A549 (cell line): ENCODE data around the gene ADGRF3. TPM values are rescaled to one million over a fixed set of nuclear protein-coding genes. Genes with fewer than 3 reads are reported as not detected.

Source experiments
- ATAC-seq, 2 experiments: fragments of 200-7000 bp in 1 of 2; fragments of >200 bp in 1 of 2; cut with Nextera tagmentation in 1 of 2; cut with Tn5 transposase in 1 of 2; 3 replicates each; pipeline versions ENCODE4 v1.8.0 to v1.9.1; 2018 to 2020; ENCODE audit warnings: mild to moderate bottlenecking in 1 of 2, moderate library complexity in 1 of 2
- CTCF ChIA-PET: fragments of 300-600 bp; sonication (Branson Sonifier 250); formaldehyde crosslinking; extraction: SDS; loops from one replicate; lab custom pipeline; 2021; ENCODE audit warnings: antibody characterized with exemption, inconsistent platforms; lab: Yijun Ruan, JAX
- POLR2A ChIA-PET: fragments of 350-600 bp; formaldehyde crosslinking; extraction: SDS; loops from one replicate; lab custom pipeline; 2021; ENCODE audit warnings: antibody characterized with exemption, inconsistent platforms; lab: Yijun Ruan, JAX
- DNase-seq, 2 experiments: peaks; one replicate each; pipeline versions ENCODE4 v3.0.0 to v3.0.0-alpha.2; 2011 to 2016; ENCODE audit warnings: low read depth in 1 of 2, low spot score in 1 of 2
- FAIRE-seq: peaks from 2 replicates; lab custom pipeline; 2011; peaks lifted over from hg19 to GRCh38; lab: Jason Lieb, UNC
- H3K27ac ChIP-seq, 2 experiments: fragments of >200 bp; sonication (Bioruptor Twin); formaldehyde crosslinking; 3 replicates each; pipeline ENCODE4 v1.5.1; 2016 to 2017
- H3K4me1 ChIP-seq: fragments of >200 bp; sonication (Bioruptor Twin); formaldehyde crosslinking; 3 replicates; pipeline ENCODE4 v1.6.1; 2016
- H3K4me2 ChIP-seq: fragments of >200 bp; sonication (Bioruptor Twin); formaldehyde crosslinking; 3 replicates; pipeline ENCODE4 v1.6.1; 2016
- H3K4me3 ChIP-seq: fragments of >200 bp; sonication (Bioruptor Twin); formaldehyde crosslinking; 3 replicates; pipeline ENCODE4 v1.5.1; 2016
- H3K9me3 ChIP-seq: fragments of >200 bp; sonication (Bioruptor Twin); formaldehyde crosslinking; 3 replicates; pipeline ENCODE4 v1.6.1; 2016
- CBX2 ChIP-seq: fragments of 200-600 bp; sonication (generic); IDR thresholded peaks from 2 replicates; pipeline ENCODE4 v1.6.1; 2016; ENCODE audit warnings: low read depth, mild to moderate bottlenecking, borderline replicate concordance
- CHD2 ChIP-seq: fragments of 150-350 bp; IDR thresholded peaks from 2 replicates; pipeline ENCODE4 v1.6.1; 2014; ENCODE audit warnings: low read length; ENCODE audit not compliant: partially characterized antibody
- EHF ChIP-seq: fragments of 250-450 bp; sonication (Bioruptor Pico); IDR thresholded peaks from 2 replicates; pipeline ENCODE4 v1.5.0; 2020; ENCODE audit warnings: mild to moderate bottlenecking
- ESRRA ChIP-seq: fragments of 150-350 bp; IDR thresholded peaks from 2 replicates; pipeline ENCODE4 v1.6.1; 2014; ENCODE audit warnings: mild to moderate bottlenecking, low read length, borderline replicate concordance
- FOSB ChIP-seq: fragments of 250-450 bp; sonication (Bioruptor Pico); IDR thresholded peaks from 2 replicates; pipeline ENCODE4 v1.5.0; 2020; ENCODE audit warnings: mild to moderate bottlenecking, moderate library complexity
- FOSL2 ChIP-seq, 2 experiments: fragments of 450-650 bp in 1 of 2; fragments of >200 bp in 1 of 2; sonication (Bioruptor Twin) in 1 of 2; formaldehyde crosslinking; IDR thresholded peaks; 2 replicates each; pipeline versions ENCODE4 v1.5.0 to v1.6.1; 2016 to 2020; ENCODE audit warnings: mild to moderate bottlenecking in 1 of 2, moderate library complexity in 1 of 2
- MAZ ChIP-seq: fragments of 150-350 bp; IDR thresholded peaks from 2 replicates; pipeline ENCODE4 v1.6.1; 2014; ENCODE audit warnings: antibody characterized with exemption, low read depth, low read length, borderline replicate concordance
- NR3C1 ChIP-seq: fragments of >200 bp; sonication (Bioruptor Twin); formaldehyde crosslinking; IDR thresholded peaks from 3 replicates; pipeline ENCODE4 v1.6.1; 2017
- POLR2A ChIP-seq: IDR thresholded peaks from 2 replicates; pipeline ENCODE4 v1.6.1; 2012; ENCODE audit warnings: mild to moderate bottlenecking, low read length
- RARB ChIP-seq: fragments of 250-450 bp; sonication (Bioruptor Pico); IDR thresholded peaks from 2 replicates; pipeline ENCODE4 v1.8.0; 2021; ENCODE audit warnings: mild to moderate bottlenecking, moderate library complexity
- RFX5 ChIP-seq: fragments of 450-650 bp; IDR thresholded peaks from 2 replicates; pipeline ENCODE4 v1.7.1; 2014; ENCODE audit warnings: antibody characterized with exemption, mild to moderate bottlenecking, moderate library complexity
- RNF2 ChIP-seq: fragments of 200-600 bp; sonication (generic); IDR thresholded peaks from 2 replicates; pipeline ENCODE4 v1.6.1; 2016; ENCODE audit warnings: low read depth, mild to moderate bottlenecking, antibody characterized with exemption, moderate library complexity, borderline replicate concordance
- ZC3H11A ChIP-seq: fragments of 450-650 bp; IDR thresholded peaks from 2 replicates; pipeline ENCODE4 v1.6.1; 2014; ENCODE audit warnings: antibody characterized with exemption, mild to moderate bottlenecking
- ZNF302 ChIP-seq: fragments of 250-450 bp; sonication (Bioruptor Pico); IDR thresholded peaks from 2 replicates; pipeline ENCODE4 v1.9.0; 2021; ENCODE audit warnings: inconsistent platforms, mild to moderate bottlenecking, moderate library complexity
- ZSCAN20 ChIP-seq: fragments of 250-450 bp; sonication (Bioruptor Pico); IDR thresholded peaks from 2 replicates; pipeline ENCODE4 v1.8.0; 2022; ENCODE audit warnings: mild to moderate bottlenecking, moderate library complexity
- WGBS: methylation state at CpG from one replicate; pipeline ENCODE4 v1.1.6; 2017; ENCODE audit errors: missing lambda C conversion rate; 5-methylcytosine and 5-hydroxymethylcytosine counted together
- polyA plus RNA-seq, 4 experiments: library from polyadenylated mRNA; depleted of rRNA in 3 of 4; stranded (reverse); fragments of >200 nt; fragmentation: RNase III in 1 of 4; extraction: RNeasy Plus Mini Kit Qiagen cat#74134 plus additional on column Dnase treatment in 1 of 4; gene quantifications; 2 replicates in 3 of 4; 3 replicates in 1 of 4; pipeline ENCODE4 v1.2.3, GENCODE V29; 2011 to 2017
- TF ChIP-seq, protein P1 (sequence below): fragments of 200-600 bp; sonication (generic); IDR thresholded peaks from 2 replicates; pipeline ENCODE4 v1.6.1; 2016; ENCODE audit warnings: antibody characterized with exemption, mild to moderate bottlenecking, moderate library complexity
- TF ChIP-seq, protein P2 (sequence below): fragments of 250-450 bp; sonication (Bioruptor Pico); IDR thresholded peaks from 2 replicates; pipeline ENCODE4 v1.5.0; 2020; ENCODE audit warnings: low read depth, mild to moderate bottlenecking, moderate library complexity
- TF ChIP-seq, protein P3 (sequence below): fragments of >200 bp; sonication (Bioruptor Twin); formaldehyde crosslinking; IDR thresholded peaks from 2 replicates; pipeline ENCODE4 v1.6.1; 2016

ADGRF3 gene
- polyA plus RNA-seq, 2 of the 4 experiments (the other 2 are of a cell fraction): 0.12 to 0.21 TPM

DNA sequence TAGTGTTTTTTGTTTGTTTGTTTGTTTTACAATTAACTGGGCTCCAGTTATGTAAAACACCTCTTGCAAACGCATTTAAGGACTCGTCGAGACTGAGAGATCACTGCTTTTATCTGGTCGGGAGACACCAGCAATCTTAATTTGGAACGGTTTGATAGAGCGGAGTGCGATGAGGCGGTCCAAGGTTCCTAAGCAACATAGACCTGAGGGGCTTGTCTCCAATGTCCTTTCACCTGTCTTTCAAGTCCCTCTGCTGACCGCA lies 1.4 kb downstream of the ADGRF3 start:
- TF ChIP-seq ESRRA (0 out of 2 replicates have a peak, but pooled peaks have one; percentile 1), CBX2 (no peak), EHF (CRISPR knock-in tag) (no peak)
- Histone ChIP-seq H3K4me1 (peaks cover 39% of the 10 kb centered on the region), H3K4me2 (peak overlapping the region; percentile 89), H3K9me3 (no peaks in the 10 kb centered on the region), H3K27ac (peak overlapping the region; percentile 88 to 95), H3K4me3 (peak overlapping the region; percentile 76)
- CTCF ChIA-PET: interaction anchor here (0.9 to 3.0 kb wide), 3 partner anchors 15 to 116 kb away, joined by 3 to 15 read pairs (median 4); no protein-coding TSS in a partner anchor
- 1% methylated on average over 9 of the region's 9 CpGs for WGBS
- FAIRE-seq: no peak
- POLR2A ChIA-PET: interaction anchor here (0.9 to 3.1 kb wide), 11 partner anchors 10 to 467 kb away, joined by 3 to 18 read pairs (median 4); partner anchors contain the start of genes ASXL2, HADHA and HADHB
- ATAC-seq: no peak
- no peak for DNase-seq

DNA sequence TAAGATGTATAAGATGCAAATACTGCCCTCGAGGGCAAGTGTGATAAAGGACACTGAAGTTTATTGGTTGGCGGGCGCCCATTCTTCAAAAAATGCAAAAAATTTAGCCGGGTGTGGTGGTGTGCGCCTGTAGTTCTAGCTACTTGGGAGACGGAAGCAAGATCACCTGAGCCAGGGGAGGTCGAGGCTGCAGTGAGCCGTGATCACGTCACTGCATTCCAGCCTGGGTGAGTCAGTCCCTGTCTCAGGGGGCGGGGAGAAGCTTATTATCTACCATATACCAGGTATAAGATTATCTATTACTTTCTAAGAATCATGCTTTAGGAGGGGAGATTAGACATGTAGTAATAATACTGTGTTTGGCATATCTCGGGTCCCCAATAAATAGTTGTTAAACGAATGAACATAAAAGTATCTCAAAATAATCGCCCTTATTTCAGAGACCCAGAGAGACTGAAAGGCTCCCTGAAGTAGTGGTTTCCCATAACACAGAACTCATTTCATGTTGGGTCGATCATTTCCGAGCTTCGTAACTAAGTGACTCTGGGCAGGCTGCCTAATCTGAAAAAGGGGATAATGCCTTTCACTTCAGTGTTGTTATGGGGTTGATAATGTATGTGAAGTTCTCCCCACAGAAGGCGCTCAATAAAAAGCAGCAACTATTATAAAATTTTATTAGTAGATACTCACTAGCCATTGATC lies 1.9 kb downstream of the ADGRF3 start:
- ATAC-seq (no peak), DNase-seq (peak in 1 of 2 experiments; percentile 73), FAIRE-seq (no peak)
- WGBS: 22% methylated on average over 17 of the region's 17 CpGs
- CTCF ChIA-PET: interaction anchor here (1.4 to 3.0 kb wide), 3 partner anchors 15 to 394 kb away, joined by 3 to 15 read pairs (median 4); no protein-coding TSS in a partner anchor
- TF ChIP-seq, protein P1, sequence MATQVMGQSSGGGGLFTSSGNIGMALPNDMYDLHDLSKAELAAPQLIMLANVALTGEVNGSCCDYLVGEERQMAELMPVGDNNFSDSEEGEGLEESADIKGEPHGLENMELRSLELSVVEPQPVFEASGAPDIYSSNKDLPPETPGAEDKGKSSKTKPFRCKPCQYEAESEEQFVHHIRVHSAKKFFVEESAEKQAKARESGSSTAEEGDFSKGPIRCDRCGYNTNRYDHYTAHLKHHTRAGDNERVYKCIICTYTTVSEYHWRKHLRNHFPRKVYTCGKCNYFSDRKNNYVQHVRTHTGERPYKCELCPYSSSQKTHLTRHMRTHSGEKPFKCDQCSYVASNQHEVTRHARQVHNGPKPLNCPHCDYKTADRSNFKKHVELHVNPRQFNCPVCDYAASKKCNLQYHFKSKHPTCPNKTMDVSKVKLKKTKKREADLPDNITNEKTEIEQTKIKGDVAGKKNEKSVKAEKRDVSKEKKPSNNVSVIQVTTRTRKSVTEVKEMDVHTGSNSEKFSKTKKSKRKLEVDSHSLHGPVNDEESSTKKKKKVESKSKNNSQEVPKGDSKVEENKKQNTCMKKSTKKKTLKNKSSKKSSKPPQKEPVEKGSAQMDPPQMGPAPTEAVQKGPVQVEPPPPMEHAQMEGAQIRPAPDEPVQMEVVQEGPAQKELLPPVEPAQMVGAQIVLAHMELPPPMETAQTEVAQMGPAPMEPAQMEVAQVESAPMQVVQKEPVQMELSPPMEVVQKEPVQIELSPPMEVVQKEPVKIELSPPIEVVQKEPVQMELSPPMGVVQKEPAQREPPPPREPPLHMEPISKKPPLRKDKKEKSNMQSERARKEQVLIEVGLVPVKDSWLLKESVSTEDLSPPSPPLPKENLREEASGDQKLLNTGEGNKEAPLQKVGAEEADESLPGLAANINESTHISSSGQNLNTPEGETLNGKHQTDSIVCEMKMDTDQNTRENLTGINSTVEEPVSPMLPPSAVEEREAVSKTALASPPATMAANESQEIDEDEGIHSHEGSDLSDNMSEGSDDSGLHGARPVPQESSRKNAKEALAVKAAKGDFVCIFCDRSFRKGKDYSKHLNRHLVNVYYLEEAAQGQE: no peak
- TF ChIP-seq, protein P2, sequence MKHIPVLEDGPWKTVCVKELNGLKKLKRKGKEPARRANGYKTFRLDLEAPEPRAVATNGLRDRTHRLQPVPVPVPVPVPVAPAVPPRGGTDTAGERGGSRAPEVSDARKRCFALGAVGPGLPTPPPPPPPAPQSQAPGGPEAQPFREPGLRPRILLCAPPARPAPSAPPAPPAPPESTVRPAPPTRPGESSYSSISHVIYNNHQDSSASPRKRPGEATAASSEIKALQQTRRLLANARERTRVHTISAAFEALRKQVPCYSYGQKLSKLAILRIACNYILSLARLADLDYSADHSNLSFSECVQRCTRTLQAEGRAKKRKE: no peak
- TF ChIP-seq CHD2 (no peak), POLR2A (peak; percentile 36), RFX5 (no peak), ZC3H11A (no peak), FOSB (CRISPR knock-in tag) (0 out of 2 replicates have a peak, but pooled peaks have one; percentile 50), RARB (CRISPR knock-in tag) (no peak), FOSL2 (IDR thresholded peaks at IDR 0.05) (0 out of 2 replicates have a peak, but pooled peaks have one; percentile 7), FOSL2 (CRISPR knock-in tag; IDR thresholded peaks at IDR 0.05) (peak; percentile 70), NR3C1 (no peak)
- POLR2A ChIA-PET: interaction anchor here (1.2 to 3.1 kb wide), 7 partner anchors 9 to 159 kb away, joined by 3 to 18 read pairs (median 4); partner anchors contain the start of genes HADHA and HADHB
- no peaks in the 10 kb centered on the region for H3K9me3 ChIP-seq
- peaks cover 39% of the 10 kb centered on the region for H3K4me1 ChIP-seq
- peak overlapping the region; percentile 89 for H3K4me2 ChIP-seq
- H3K4me3 ChIP-seq: peak overlapping the region; percentile 76
- H3K27ac ChIP-seq: peak overlapping the region; percentile 88 to 95

DNA sequence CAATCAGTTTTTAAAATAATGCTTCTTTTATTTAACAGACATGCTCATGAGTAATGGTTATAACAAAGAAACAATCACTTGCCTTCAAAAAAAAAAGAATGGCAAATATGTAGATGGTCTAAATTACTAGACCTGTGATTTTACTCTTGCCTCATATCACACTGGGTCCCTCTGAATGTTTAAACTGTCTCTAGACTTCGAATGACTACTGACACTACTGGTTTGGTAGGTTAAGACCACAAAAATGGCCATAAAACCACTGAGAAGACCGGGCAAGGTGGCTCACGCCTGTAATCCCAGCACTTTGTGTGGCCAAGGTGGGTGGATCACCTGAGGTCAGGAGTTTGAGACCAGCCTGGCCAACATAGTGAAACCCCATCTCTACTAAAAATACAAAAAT lies 5.8 kb downstream of the ADGRF3 start:
- 78% methylated on average over 3 of the region's 3 CpGs for WGBS
- CTCF ChIA-PET: no interaction called here
- H3K4me2 ChIP-seq: no peak overlapping the region
- FAIRE-seq: no peak
- POLR2A ChIA-PET: no interaction called here
- H3K27ac ChIP-seq: no peak overlapping the region
- H3K9me3 ChIP-seq: no peaks in the 10 kb centered on the region
- TF ChIP-seq, protein P1: no peak
- no peak for TF ChIP-seq MAZ
- TF ChIP-seq ZNF302 (CRISPR knock-in tag): no peak
- no peak for TF ChIP-seq ZSCAN20 (CRISPR knock-in tag)
- TF ChIP-seq, protein P3, sequence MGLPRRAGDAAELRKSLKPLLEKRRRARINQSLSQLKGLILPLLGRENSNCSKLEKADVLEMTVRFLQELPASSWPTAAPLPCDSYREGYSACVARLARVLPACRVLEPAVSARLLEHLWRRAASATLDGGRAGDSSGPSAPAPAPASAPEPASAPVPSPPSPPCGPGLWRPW: no peak
- TF ChIP-seq RNF2: no peak
- TF ChIP-seq, all 56 proteins: peak for 0
- ATAC-seq (no peak), DNase-seq (no peak)
- Histone ChIP-seq H3K4me3 (no peak overlapping the region), H3K4me1 (peaks cover 21% of the 10 kb centered on the region)
